GDM1 (cell line): ENCODE results near the gene OCLN.
"Not testable (repeated sequence)": the region's sequence is repeated elsewhere in the genome, so short reads cannot be mapped to it uniquely, and the experiment has no call there.

Experiments used
- DNase-seq: peaks from one replicate; lab custom pipeline; 2025; lab: John Stamatoyannopoulos, UW

OCLN gene

GRCh38 chr5:69491027-69491426 lies 1.6 kb upstream of the OCLN start:
- no peak for DNase-seq

- DNase-seq, result no peak
These were observed 676 bp upstream of the OCLN start for GRCh38 chr5:69491838-69492390.

GRCh38 chr5:69492923-69493395 lies 369 bp downstream of the OCLN start:
- DNase-seq, result no peak

- no peak for DNase-seq
These were observed 975 bp downstream of the OCLN start for GRCh38 chr5:69493396-69494133.

GRCh38 chr5:69494452-69494851 lies 1.9 kb downstream of the OCLN start:
- no peak for DNase-seq

GRCh38 chr5:69497006-69497520 lies 4.5 kb downstream of the OCLN start:
- no peak for DNase-seq

- no peak for DNase-seq
These were observed 5.8 kb downstream of the OCLN start for GRCh38 chr5:69498384-69498783.

- no peak for DNase-seq
These were observed 9.8 kb downstream of the OCLN start for GRCh38 chr5:69502367-69502766.

GRCh38 chr5:69502767-69503488 lies 10.3 kb downstream of the OCLN start:
- DNase-seq, result no peak

GRCh38 chr5:69504036-69504435 lies 11.4 kb downstream of the OCLN start:
- no peak for DNase-seq

- no peak for DNase-seq
These were observed 12.7 kb downstream of the OCLN start for GRCh38 chr5:69505306-69505705.

- peak; percentile 19 for DNase-seq
These were observed 16.6 kb downstream of the OCLN start for GRCh38 chr5:69509212-69509611.

GRCh38 chr5:69510694-69511093 lies 18.1 kb downstream of the OCLN start:
- DNase-seq, result no peak

- DNase-seq, result no peak
These were observed 20.2 kb downstream of the OCLN start for GRCh38 chr5:69512740-69513260.

GRCh38 chr5:69515570-69515969 lies 23.0 kb downstream of the OCLN start:
- DNase-seq, result not testable (repeated sequence)

GRCh38 chr5:69516769-69517168 lies 24.2 kb downstream of the OCLN start:
- DNase-seq, result no peak

- no peak for DNase-seq
These were observed 25.2 kb downstream of the OCLN start for GRCh38 chr5:69517763-69518212.

GRCh38 chr5:69519285-69519684 lies 26.7 kb downstream of the OCLN start:
- no peak for DNase-seq

GRCh38 chr5:69522035-69522434 lies 29.4 kb downstream of the OCLN start:
- DNase-seq, result no peak

- DNase-seq, result no peak
These were observed 32.9 kb downstream of the OCLN start for GRCh38 chr5:69525490-69525889.

GRCh38 chr5:69526660-69527059 lies 34.1 kb downstream of the OCLN start:
- DNase-seq, result no peak

GRCh38 chr5:69527128-69527770 lies 34.7 kb downstream of the OCLN start:
- no peak for DNase-seq
